HepG2 (cell line): ENCODE results near the gene EGLN1. TPM values are rescaled to one million over a fixed set of nuclear protein-coding genes. Genes with fewer than 3 reads are reported as not detected.

ENCODE experiments used
- ATAC-seq: fragments of 200-7000 bp; cut with Tn5 transposase; 3 replicates; pipeline ENCODE4 v1.9.1; 2020; ENCODE audit warnings: mild to moderate bottlenecking, moderate library complexity
- BruUV-seq: library from RNA; stranded (reverse); fragments of 400-500 nt; replicated peaks from 2 replicates; lab custom pipeline; 2021; lab: Mats Ljungman, UMichigan
- CTCF ChIA-PET: fragments of 300-600 bp; formaldehyde crosslinking; extraction: SDS; loops from one replicate; lab custom pipeline; 2021; ENCODE audit warnings: low total read pairs, inconsistent platforms, low intra/inter-chr PET ratio; lab: Yijun Ruan, JAX
- POLR2A ChIA-PET: fragments of 350-600 bp; sonication (Branson Sonifier 250); formaldehyde crosslinking; loops from one replicate; lab custom pipeline; 2020; ENCODE audit warnings: antibody characterized with exemption, inconsistent platforms; lab: Yijun Ruan, JAX
- DNase-seq: peaks from one replicate; pipeline ENCODE4 v3.0.0-alpha.2; 2015; ENCODE audit warnings: low spot score
- FAIRE-seq: peaks from 3 replicates; lab custom pipeline; 2011; peaks lifted over from hg19 to GRCh38; lab: Jason Lieb, UNC
- H2AFZ ChIP-seq: one replicate; pipeline ENCODE4 v1.6.1; 2011; ENCODE audit warnings: low read length, inconsistent platforms
- H3K27ac ChIP-seq: fragments of 300-600 bp; 3 replicates; pipeline ENCODE4 v1.8.0; 2011; ENCODE audit warnings: mixed run types, mild to moderate bottlenecking, mixed read lengths, low read length, inconsistent platforms; ENCODE audit not compliant: insufficient read depth; ENCODE audit errors: extremely low read length
- H3K27me3 ChIP-seq, 2 experiments: fragments of 200-600 bp in 1 of 2; 2 replicates in 1 of 2; 3 replicates in 1 of 2; pipeline versions ENCODE4 v1.6.0 to v1.8.0; 2011; ENCODE audit warnings: low read length in 2 of 2, mild to moderate bottlenecking in 2 of 2, moderate library complexity in 2 of 2, inconsistent platforms in 1 of 2; ENCODE audit not compliant: insufficient read depth in 2 of 2, control insufficient read depth in 1 of 2
- H3K36me3 ChIP-seq, 2 experiments: fragments of 200-600 bp in 1 of 2; replicated peaks in 1 of 2; 2 replicates in 1 of 2; 3 replicates in 1 of 2; pipeline versions ENCODE4 v1.5.1 to v1.8.0; 2011; ENCODE audit warnings: low read length in 2 of 2, inconsistent platforms in 1 of 2; ENCODE audit not compliant: insufficient read depth in 2 of 2, control insufficient read depth in 1 of 2
- H3K4me1 ChIP-seq: 2 replicates; pipeline ENCODE4 v1.5.1; 2012; ENCODE audit warnings: low read length, inconsistent platforms; ENCODE audit not compliant: insufficient read depth
- H3K4me2 ChIP-seq: 2 replicates; pipeline ENCODE4 v1.6.0; 2011; ENCODE audit warnings: low read depth, low read length, inconsistent platforms
- H3K4me3 ChIP-seq, 3 experiments: fragments of 200-600 bp in 1 of 3; sonication (generic), shearing (Covaris generic) in 1 of 3; replicated peaks in 1 of 3; 2 replicates each; pipeline ENCODE4 v1.5.1; 2011 to 2016; ENCODE audit warnings: low read length in 3 of 3, inconsistent platforms in 2 of 3, low read depth in 2 of 3, mild to moderate bottlenecking in 2 of 3, control low read depth in 1 of 3, mixed read lengths in 1 of 3; ENCODE audit not compliant: insufficient read depth in 1 of 3
- H3K79me2 ChIP-seq: one replicate; pipeline ENCODE4 v1.6.1; 2011; ENCODE audit warnings: low read length, inconsistent platforms; ENCODE audit not compliant: insufficient read depth
- H3K9ac ChIP-seq: 2 replicates; pipeline ENCODE4 v1.6.0; 2011; ENCODE audit warnings: mild to moderate bottlenecking, low read depth, low read length, inconsistent platforms; ENCODE audit not compliant: insufficient read depth
- H3K9me3 ChIP-seq: 2 replicates; pipeline ENCODE4 v1.5.1; 2012; ENCODE audit warnings: mild to moderate bottlenecking, low read length
- H4K20me1 ChIP-seq: 2 replicates; pipeline ENCODE4 v1.6.0; 2011; ENCODE audit warnings: inconsistent platforms, mild to moderate bottlenecking, low read length, moderate library complexity; ENCODE audit not compliant: insufficient read depth
- CC2D1A ChIP-seq: sonication (generic); formaldehyde crosslinking; IDR thresholded peaks from 2 replicates; pipeline ENCODE4 v1.8.1; 2023; ENCODE audit warnings: mild to moderate bottlenecking, missing genetic modification reagents
- MXD4 ChIP-seq: IDR thresholded peaks from 2 replicates; pipeline ENCODE4 v1.6.1; 2016; ENCODE audit warnings: mild to moderate bottlenecking, missing biosample characterization, missing genetic modification reagents
- RBFOX2 ChIP-seq: fragments of 200-400 bp; formaldehyde crosslinking; IDR thresholded peaks from 2 replicates; pipeline ENCODE4 v1.6.1; 2017; ENCODE audit warnings: low read depth, mild to moderate bottlenecking, low read length
- SRSF1 ChIP-seq: fragments of 200-400 bp; formaldehyde crosslinking; optimal IDR thresholded peaks from 2 replicates; pipeline ENCODE3; 2017; ENCODE audit warnings: mild to moderate bottlenecking, low read depth, low read length, moderate library complexity
- SRY ChIP-seq: sonication (generic); formaldehyde crosslinking; IDR thresholded peaks from 2 replicates; pipeline ENCODE4 v1.8.0; 2022; ENCODE audit warnings: mild to moderate bottlenecking, missing genetic modification reagents
- ZKSCAN8 ChIP-seq: IDR thresholded peaks from 2 replicates; pipeline ENCODE4 v1.6.1; 2016; ENCODE audit warnings: borderline replicate concordance, missing genetic modification reagents, missing compliant biosample characterization
- ZNF124 ChIP-seq: sonication (generic); formaldehyde crosslinking; IDR thresholded peaks from 2 replicates; pipeline ENCODE4 v1.4.0; 2020; ENCODE audit warnings: missing genetic modification reagents
- ZNF432 ChIP-seq: sonication (generic); formaldehyde crosslinking; IDR thresholded peaks from 2 replicates; pipeline ENCODE4 v1.5.0; 2020; ENCODE audit warnings: missing genetic modification reagents, mild to moderate bottlenecking, borderline replicate concordance
- ZNF572 ChIP-seq: sonication (generic); formaldehyde crosslinking; IDR thresholded peaks from 2 replicates; pipeline ENCODE4 v1.5.1; 2020; ENCODE audit warnings: mild to moderate bottlenecking, missing genetic modification reagents
- ZNF761 ChIP-seq: sonication (generic); formaldehyde crosslinking; conservative IDR thresholded peaks from 2 replicates; pipeline ENCODE4 v1.4.0; 2020; ENCODE audit warnings: mild to moderate bottlenecking, missing genetic modification reagents
- WGBS: methylation state at CpG from one replicate; pipeline ENCODE4 v1.1.6; 2017; ENCODE audit warnings: low lambda C conversion rate; 5-methylcytosine and 5-hydroxymethylcytosine counted together
- in situ Hi-C: cut with HindIII; loops from 2 replicates; pipeline ENCODE4 v1.10.0; 2017; ENCODE audit warnings: low pct_unique_long_range_greater_than_20kb; ENCODE audit not compliant: extremely low pct_ligation_motif_present
- intact Hi-C: fragments of 100-400 bp; cut with micrococcal nuclease; formaldehyde crosslinking; loops from one replicate; pipeline ENCODE4 v1.10.0; 2022; ENCODE audit not compliant: unreplicated experiment
- polyA plus RNA-seq, 8 experiments: library from polyadenylated mRNA; depleted of rRNA in 3 of 8; stranded (reverse) in 7 of 8; unstranded in 1 of 8; fragments of >200 nt; fragmentation: Illumina TruSeq in 4 of 8; extraction: Trizol in 4 of 8; gene quantifications; 2 replicates each; pipeline versions ENCODE4 v1.2.1 to v1.2.3, GENCODE V29; 2011 to 2016; ENCODE audit warnings: low read depth in 4 of 8, missing spikeins in 1 of 8, mixed read lengths in 1 of 8; ENCODE audit not compliant: insufficient read depth in 1 of 8
- total RNA-seq, 5 experiments: library from RNA; depleted of rRNA; stranded (reverse); fragments of >200 nt; fragmentation: Illumina TruSeq; extraction: Trizol; gene quantifications; 2 replicates each; pipeline ENCODE4 v1.2.3, GENCODE V29; 2016; ENCODE audit warnings: low read depth in 1 of 5
- TF ChIP-seq, protein P1 (sequence below): sonication (generic); formaldehyde crosslinking; IDR thresholded peaks from 2 replicates; pipeline ENCODE4 v1.4.0; 2020; ENCODE audit warnings: missing genetic modification reagents
- TF ChIP-seq, protein P2 (sequence below): conservative IDR thresholded peaks from 2 replicates; pipeline ENCODE4 v1.6.1; 2018; ENCODE audit warnings: missing genetic modification reagents
- TF ChIP-seq, protein P3 (sequence below): sonication (generic); formaldehyde crosslinking; IDR thresholded peaks from 2 replicates; pipeline ENCODE4 v1.8.1; 2023; ENCODE audit warnings: missing genetic modification reagents, mild to moderate bottlenecking, borderline replicate concordance
- TF ChIP-seq, protein P4 (sequence below): IDR thresholded peaks from 2 replicates; pipeline ENCODE4 v1.6.1; 2018; ENCODE audit warnings: missing genetic modification reagents, mild to moderate bottlenecking, missing compliant biosample characterization

The EGLN1 gene
- total and polyA plus RNA-seq, 2 of the 13 experiments (the other 11 are each of a cell fraction or from before 2014, with no cell fraction given): 34.4 to 44.1 TPM

DNA sequence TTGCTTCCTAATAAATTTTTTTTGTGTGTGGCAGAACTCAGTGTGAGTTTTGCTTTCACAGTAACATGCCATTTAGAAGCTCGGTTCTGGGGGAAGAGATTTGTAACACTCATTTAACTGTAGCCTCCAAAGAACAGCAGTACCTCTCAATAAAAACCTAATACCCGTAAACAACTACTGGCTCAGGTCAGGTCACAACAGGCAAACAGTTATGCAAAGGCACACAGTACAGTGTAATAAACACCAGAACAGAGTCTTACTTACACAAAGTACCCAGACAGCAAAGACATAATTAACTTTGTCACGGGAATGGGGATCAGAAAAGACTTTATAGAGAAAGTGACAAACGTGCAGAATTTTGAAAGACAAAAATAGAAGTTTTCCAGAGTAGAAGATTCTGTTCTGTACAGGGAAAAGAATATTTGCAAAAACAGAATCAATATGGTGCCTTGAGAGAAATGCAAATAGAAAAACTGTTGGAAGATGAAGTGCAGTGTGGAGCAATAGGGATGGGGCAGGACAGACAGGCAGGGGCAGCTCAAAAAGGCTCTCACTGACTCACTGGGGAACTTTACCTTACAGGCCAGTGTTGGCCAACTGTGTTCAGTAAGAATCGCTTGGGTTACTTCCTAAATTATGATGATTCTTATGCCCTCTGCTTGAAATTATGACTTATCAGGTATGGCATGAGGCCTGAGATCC lies 38.8 kb downstream of the EGLN1 start:
- POLR2A ChIA-PET: no interaction called here
- no peak overlapping the region for H3K9ac ChIP-seq
- H3K27me3 ChIP-seq: no peaks in the 10 kb centered on the region
- no peak overlapping the region for H2AFZ ChIP-seq
- 88% methylated on average over 5 of the region's 5 CpGs for WGBS
- H4K20me1 ChIP-seq: peaks cover 77% of the 10 kb centered on the region
- BruUV-seq: no TSS peak
- H3K36me3 ChIP-seq: peaks cover 2 to 19% of the 10 kb centered on the region in 2 experiments
- DNase-seq: no peak
- peaks cover 96% of the 10 kb centered on the region for H3K79me2 ChIP-seq
- TF ChIP-seq, protein P1, sequence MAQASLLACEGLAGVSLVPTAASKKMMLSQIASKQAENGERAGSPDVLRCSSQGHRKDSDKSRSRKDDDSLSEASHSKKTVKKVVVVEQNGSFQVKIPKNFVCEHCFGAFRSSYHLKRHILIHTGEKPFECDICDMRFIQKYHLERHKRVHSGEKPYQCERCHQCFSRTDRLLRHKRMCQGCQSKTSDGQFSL: no peak
- TF ChIP-seq ZNF432: no peak
- TF ChIP-seq ZNF572 (CRISPR knock-in tag): no peak
- TF ChIP-seq, protein P2, sequence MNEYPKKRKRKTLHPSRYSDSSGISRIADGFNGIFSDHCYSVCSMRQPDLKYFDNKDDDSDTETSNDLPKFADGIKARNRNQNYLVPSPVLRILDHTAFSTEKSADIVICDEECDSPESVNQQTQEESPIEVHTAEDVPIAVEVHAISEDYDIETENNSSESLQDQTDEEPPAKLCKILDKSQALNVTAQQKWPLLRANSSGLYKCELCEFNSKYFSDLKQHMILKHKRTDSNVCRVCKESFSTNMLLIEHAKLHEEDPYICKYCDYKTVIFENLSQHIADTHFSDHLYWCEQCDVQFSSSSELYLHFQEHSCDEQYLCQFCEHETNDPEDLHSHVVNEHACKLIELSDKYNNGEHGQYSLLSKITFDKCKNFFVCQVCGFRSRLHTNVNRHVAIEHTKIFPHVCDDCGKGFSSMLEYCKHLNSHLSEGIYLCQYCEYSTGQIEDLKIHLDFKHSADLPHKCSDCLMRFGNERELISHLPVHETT (CRISPR knock-in tag): no peak
- TF ChIP-seq, protein P3, sequence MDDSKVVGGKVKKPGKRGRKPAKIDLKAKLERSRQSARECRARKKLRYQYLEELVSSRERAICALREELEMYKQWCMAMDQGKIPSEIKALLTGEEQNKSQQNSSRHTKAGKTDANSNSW: no peak
- no peak for TF ChIP-seq ZNF761 (CRISPR knock-in tag)
- no peak for TF ChIP-seq RBFOX2
- TF ChIP-seq, protein P4, sequence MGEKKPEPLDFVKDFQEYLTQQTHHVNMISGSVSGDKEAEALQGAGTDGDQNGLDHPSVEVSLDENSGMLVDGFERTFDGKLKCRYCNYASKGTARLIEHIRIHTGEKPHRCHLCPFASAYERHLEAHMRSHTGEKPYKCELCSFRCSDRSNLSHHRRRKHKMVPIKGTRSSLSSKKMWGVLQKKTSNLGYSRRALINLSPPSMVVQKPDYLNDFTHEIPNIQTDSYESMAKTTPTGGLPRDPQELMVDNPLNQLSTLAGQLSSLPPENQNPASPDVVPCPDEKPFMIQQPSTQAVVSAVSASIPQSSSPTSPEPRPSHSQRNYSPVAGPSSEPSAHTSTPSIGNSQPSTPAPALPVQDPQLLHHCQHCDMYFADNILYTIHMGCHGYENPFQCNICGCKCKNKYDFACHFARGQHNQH (CRISPR knock-in tag): no peak
- TF ChIP-seq ZNF124 (CRISPR knock-in tag): no peak
- TF ChIP-seq SRSF1: no peak
- no peak for TF ChIP-seq ZKSCAN8 (CRISPR knock-in tag)
- no peak for TF ChIP-seq MXD4 (CRISPR knock-in tag)
- no peak for TF ChIP-seq SRY (CRISPR knock-in tag)
- TF ChIP-seq CC2D1A (CRISPR knock-in tag): no peak
- peak; percentile 53 for ATAC-seq
- no peaks in the 10 kb centered on the region for H3K9me3 ChIP-seq
- no peak overlapping the region for H3K4me2 ChIP-seq
- no peak overlapping the region for H3K27ac ChIP-seq
- CTCF ChIA-PET: no interaction called here
- no peak overlapping the region for H3K4me3 ChIP-seq
- FAIRE-seq: no peak
- in situ Hi-C loops: no loop called here
- intact Hi-C loops: loop anchor here (5.0 kb wide), 1 partner anchor 34 kb away; no protein-coding TSS in a partner anchor
- H3K4me1 ChIP-seq: peaks cover 54% of the 10 kb centered on the region
